Stimulated activated CD4-positive, alpha-beta T cell treated with anti-CD3 and anti-CD28 coated beads, Interleukin-12 subunit alpha, Interleukin-12 subunit beta, amount 100 ng/mL, for 48 hours (primary cell): ENCODE data around the gene SLC10A2.

Experiments
- DNase-seq, 3 donors: peaks; one replicate each; pipeline ENCODE4 v3.0.0-alpha.2; 2020; ENCODE audit warnings: low read depth in 2 of 3, low spot score in 1 of 3

SLC10A2 gene

GRCh38 chr13:103055166-103055565, 11.1 kb downstream of the SLC10A2 start:
- DNase-seq, result no peak

- DNase-seq, result no peak
These were observed 19.5 kb downstream of the SLC10A2 start for GRCh38 chr13:103046676-103047075.

GRCh38 chr13:103044056-103044455, 22.2 kb downstream of the SLC10A2 start:
- no peak for DNase-seq

GRCh38 chr13:103040006-103040405, 26.2 kb downstream of the SLC10A2 start:
- DNase-seq, result no peak

- DNase-seq, result no peak
These were observed 27.0 kb downstream of the SLC10A2 start for GRCh38 chr13:103039183-103039582.

GRCh38 chr13:103036268-103036667, 29.9 kb downstream of the SLC10A2 start:
- no peak for DNase-seq

- DNase-seq, result no peak
These were observed 32.2 kb downstream of the SLC10A2 start for GRCh38 chr13:103033999-103034398.

- DNase-seq, result no peak
These were observed 34.8 kb downstream of the SLC10A2 start for GRCh38 chr13:103031332-103031873.

GRCh38 chr13:103030776-103031175, 35.4 kb downstream of the SLC10A2 start:
- no peak for DNase-seq

- no peak for DNase-seq
These were observed 36.4 kb downstream of the SLC10A2 start for GRCh38 chr13:103029798-103030197.

GRCh38 chr13:103022336-103022735, 43.9 kb downstream of the SLC10A2 start:
- no peak for DNase-seq

- no peak for DNase-seq
These were observed 47.7 kb downstream of the SLC10A2 start for GRCh38 chr13:103018556-103018955.

- no peak for DNase-seq
These were observed 53.6 kb downstream of the SLC10A2 start for GRCh38 chr13:103012646-103013045.

GRCh38 chr13:103009051-103009840, 57.0 kb downstream of the SLC10A2 start:
- no peak for DNase-seq

GRCh38 chr13:103007427-103007762, 58.8 kb downstream of the SLC10A2 start:
- no peak for DNase-seq

GRCh38 chr13:103006641-103007426, 59.4 kb downstream of the SLC10A2 start:
- no peak for DNase-seq

- DNase-seq, result no peak
These were observed 61.4 kb downstream of the SLC10A2 start for GRCh38 chr13:103004661-103005345.

GRCh38 chr13:103003631-103004030, 62.6 kb downstream of the SLC10A2 start:
- DNase-seq, result no peak

- DNase-seq, result no peak
These were observed 63.9 kb downstream of the SLC10A2 start for GRCh38 chr13:103002279-103002678.

GRCh38 chr13:103000157-103000556, 66.1 kb downstream of the SLC10A2 start:
- DNase-seq, result no peak

- DNase-seq, result no peak
These were observed 66.7 kb downstream of the SLC10A2 start for GRCh38 chr13:102999499-102999898.
